OCI-LY3 (cell line): Measurements from ENCODE around the gene AKAP1.

Experiments
- H2AFZ ChIP-seq: fragments of 200-600, 300-600 bp; shearing (Covaris generic); 2 replicates; pipeline ENCODE4 v1.6.0; 2014; ENCODE audit warnings: antibody characterized with exemption, low read depth, low read length
- H3K27ac ChIP-seq: fragments of 200-600, 300-600 bp; sonication (generic); 2 replicates; pipeline ENCODE4 v1.5.1; 2014; ENCODE audit warnings: mild to moderate bottlenecking, low read length, moderate library complexity, mixed read lengths
- H3K27me3 ChIP-seq: fragments of 200-600, 300-600 bp; sonication (generic); 2 replicates; pipeline ENCODE4 v1.6.1; 2014; ENCODE audit warnings: low read depth, low read length, mixed read lengths
- H3K36me3 ChIP-seq: fragments of 200-600, 300-600 bp; sonication (generic); replicated peaks from 2 replicates; pipeline ENCODE3; 2014; ENCODE audit warnings: low read depth, low read length, mixed read lengths
- H3K4me1 ChIP-seq: fragments of 300-600, 200-600 bp; sonication (generic); 2 replicates; pipeline ENCODE4 v1.6.1; 2014; ENCODE audit warnings: low read length, mixed read lengths
- H3K4me2 ChIP-seq: fragments of 200-600, 300-600 bp; sonication (generic); 2 replicates; pipeline ENCODE4 v1.6.1; 2014; ENCODE audit warnings: low read length, mixed read lengths
- H3K4me3 ChIP-seq: fragments of 300-600, 200-600 bp; sonication (generic); 2 replicates; pipeline ENCODE4 v1.5.1; 2014; ENCODE audit warnings: antibody characterized with exemption, mild to moderate bottlenecking, low read length, moderate library complexity
- H3K79me2 ChIP-seq: fragments of 300-600, 200-600 bp; shearing (Covaris generic); 2 replicates; pipeline ENCODE4 v1.6.1; 2014; ENCODE audit warnings: mild to moderate bottlenecking, low read length, mixed read lengths
- H3K9ac ChIP-seq: fragments of 300-600, 200-600 bp; shearing (Covaris generic); 2 replicates; pipeline ENCODE4 v1.6.0; 2014; ENCODE audit warnings: mild to moderate bottlenecking, low read length, moderate library complexity
- H3K9me3 ChIP-seq: fragments of 200-600, 300-600 bp; shearing (Covaris generic); 2 replicates; pipeline ENCODE4 v1.6.1; 2014; ENCODE audit warnings: low read length, mixed read lengths; ENCODE audit not compliant: insufficient read depth
- H4K20me1 ChIP-seq: fragments of 200-600, 300-600 bp; sonication (generic); 2 replicates; pipeline ENCODE4 v1.6.1; 2016; ENCODE audit warnings: low read length, mixed read lengths; ENCODE audit not compliant: insufficient read depth
- EZH2phosphoT487 ChIP-seq: fragments of 200-600 bp; shearing (Covaris generic); IDR thresholded peaks from 2 replicates; pipeline ENCODE4 v1.6.1; 2018; ENCODE audit warnings: antibody characterized with exemption, mixed run types, low read depth
- TF ChIP-seq, protein P1 (sequence below): fragments of 200-600, 300-600 bp; sonication (generic); IDR thresholded peaks from 2 replicates; pipeline ENCODE4 v1.5.1; 2014; ENCODE audit warnings: antibody characterized with exemption, low read length, low read depth

Gene AKAP1

DNA sequence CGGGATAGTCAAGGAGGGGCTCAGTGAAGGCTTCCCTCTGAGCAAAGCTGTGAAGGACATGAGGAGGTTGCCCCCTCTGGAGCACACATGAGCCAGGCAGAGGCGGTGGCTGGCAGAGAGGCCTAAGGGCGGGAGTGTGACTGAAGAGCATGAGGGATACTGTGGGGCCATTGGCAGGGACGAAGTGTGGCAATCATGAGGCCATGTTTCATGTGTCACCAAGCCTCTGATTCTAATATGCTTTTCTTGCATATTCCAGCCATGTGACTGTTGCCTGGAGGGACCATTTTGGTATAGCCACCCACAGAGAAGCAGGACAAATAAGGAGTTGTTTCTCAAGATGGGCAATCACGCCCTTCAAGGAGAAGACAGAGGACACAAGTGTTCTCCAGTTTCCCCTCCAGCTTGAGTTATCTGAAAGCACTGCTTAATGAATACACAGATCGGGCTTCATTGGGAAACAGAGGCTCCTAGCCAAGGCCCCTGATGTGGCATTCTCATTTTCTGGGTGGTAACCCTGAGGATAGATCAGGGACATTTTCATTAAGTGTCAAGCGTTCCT lies 68.0 kb downstream of the AKAP1 start:
- Histone ChIP-seq H3K4me1 (peaks cover 7% of the 10 kb centered on the region), H3K4me3 (no peak overlapping the region), H3K9ac (no peak overlapping the region), H3K4me2 (no peak overlapping the region), H3K79me2 (no peaks in the 10 kb centered on the region), H3K9me3 (no peaks in the 10 kb centered on the region), H2AFZ (no peak overlapping the region), H3K27me3 (peaks cover 8% of the 10 kb centered on the region; the same call in 1 of the 2 replicates), H3K27ac (no peak overlapping the region), H4K20me1 (no peaks in the 10 kb centered on the region), H3K36me3 (no peaks in the 10 kb centered on the region)
- TF ChIP-seq, protein P1, sequence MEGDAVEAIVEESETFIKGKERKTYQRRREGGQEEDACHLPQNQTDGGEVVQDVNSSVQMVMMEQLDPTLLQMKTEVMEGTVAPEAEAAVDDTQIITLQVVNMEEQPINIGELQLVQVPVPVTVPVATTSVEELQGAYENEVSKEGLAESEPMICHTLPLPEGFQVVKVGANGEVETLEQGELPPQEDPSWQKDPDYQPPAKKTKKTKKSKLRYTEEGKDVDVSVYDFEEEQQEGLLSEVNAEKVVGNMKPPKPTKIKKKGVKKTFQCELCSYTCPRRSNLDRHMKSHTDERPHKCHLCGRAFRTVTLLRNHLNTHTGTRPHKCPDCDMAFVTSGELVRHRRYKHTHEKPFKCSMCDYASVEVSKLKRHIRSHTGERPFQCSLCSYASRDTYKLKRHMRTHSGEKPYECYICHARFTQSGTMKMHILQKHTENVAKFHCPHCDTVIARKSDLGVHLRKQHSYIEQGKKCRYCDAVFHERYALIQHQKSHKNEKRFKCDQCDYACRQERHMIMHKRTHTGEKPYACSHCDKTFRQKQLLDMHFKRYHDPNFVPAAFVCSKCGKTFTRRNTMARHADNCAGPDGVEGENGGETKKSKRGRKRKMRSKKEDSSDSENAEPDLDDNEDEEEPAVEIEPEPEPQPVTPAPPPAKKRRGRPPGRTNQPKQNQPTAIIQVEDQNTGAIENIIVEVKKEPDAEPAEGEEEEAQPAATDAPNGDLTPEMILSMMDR, result no peak

DNA sequence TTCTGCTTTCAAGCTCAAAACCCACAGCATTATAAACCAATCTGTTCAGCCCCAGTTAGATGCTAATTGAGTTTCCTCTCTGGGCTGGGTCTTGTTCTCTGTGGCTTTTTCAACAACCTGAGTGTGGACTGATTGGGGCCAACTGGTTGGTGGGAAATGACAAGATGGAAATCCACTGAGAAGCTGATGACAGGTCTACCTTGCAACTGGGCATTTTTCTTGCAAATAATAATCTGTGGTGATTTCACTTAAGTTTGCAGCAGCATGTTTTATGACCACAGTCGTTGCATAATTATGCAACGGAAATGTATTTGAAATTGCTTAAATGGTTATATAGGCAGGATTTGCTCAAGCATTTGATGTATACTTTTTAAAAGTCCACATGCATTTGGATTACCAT lies 69.9 kb downstream of the AKAP1 start:
- Histone ChIP-seq H3K79me2 (no peaks in the 10 kb centered on the region), H3K36me3 (no peaks in the 10 kb centered on the region), H3K27me3 (peaks cover 3% of the 10 kb centered on the region; the same call in 1 of the 2 replicates), H3K4me1 (peaks cover 18% of the 10 kb centered on the region), H3K9me3 (no peaks in the 10 kb centered on the region), H4K20me1 (no peaks in the 10 kb centered on the region), H3K27ac (no peak overlapping the region), H3K4me2 (no peak overlapping the region), H2AFZ (no peak overlapping the region), H3K4me3 (no peak overlapping the region), H3K9ac (no peak overlapping the region)
- TF ChIP-seq, protein P1, result no peak
- no peak for TF ChIP-seq EZH2phosphoT487

DNA sequence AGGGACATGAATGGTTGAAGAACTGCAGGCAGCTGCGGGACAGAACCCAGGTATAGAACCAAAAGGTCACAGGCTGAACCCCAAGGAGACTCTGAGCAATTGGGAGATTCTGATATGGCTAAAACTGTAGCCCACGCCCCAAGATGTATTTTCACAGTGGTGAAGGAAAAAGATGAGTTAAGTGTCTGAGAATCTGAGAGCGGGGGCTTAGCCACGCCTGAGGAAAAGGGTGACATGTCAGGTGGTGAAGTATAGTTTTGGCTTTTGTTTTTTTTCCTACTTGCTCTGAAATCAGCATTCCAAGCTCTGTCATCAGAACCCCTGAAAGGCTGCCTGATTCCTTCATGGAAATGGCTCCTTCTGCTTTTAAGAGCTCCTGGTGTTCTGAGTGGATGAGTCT lies 73.3 kb downstream of the AKAP1 start:
- Histone ChIP-seq H3K36me3 (no peaks in the 10 kb centered on the region), H3K27me3 (no peaks in the 10 kb centered on the region), H3K9me3 (no peaks in the 10 kb centered on the region)

DNA sequence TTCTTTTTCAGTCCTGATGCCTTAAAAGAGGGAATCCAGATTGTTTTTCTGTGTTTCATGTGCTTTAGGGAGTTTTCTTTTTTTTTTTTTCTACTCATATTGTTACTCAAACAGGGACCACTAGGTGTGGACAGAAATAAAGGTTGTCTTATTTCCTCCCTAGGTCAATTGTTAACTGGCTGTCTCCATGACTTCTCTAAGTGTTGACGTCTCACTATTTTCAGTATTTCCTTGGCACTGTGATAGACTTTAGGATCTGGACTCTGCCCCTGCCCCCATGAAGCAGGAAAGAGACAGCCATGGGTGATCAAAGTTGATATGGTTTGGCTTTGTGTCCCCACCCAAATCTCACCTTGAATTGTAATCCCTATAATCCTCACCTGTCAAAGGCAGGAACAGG lies 73.7 kb downstream of the AKAP1 start:
- no peaks in the 10 kb centered on the region for H4K20me1 ChIP-seq
- H3K4me3 ChIP-seq, result no peak overlapping the region
- TF ChIP-seq EZH2phosphoT487, result no peak
- TF ChIP-seq, protein P1, result no peak
- no peaks in the 10 kb centered on the region for H3K79me2 ChIP-seq
- no peak overlapping the region for H3K27ac ChIP-seq
- H3K4me1 ChIP-seq, result peaks cover 18% of the 10 kb centered on the region
- H3K27me3 ChIP-seq, result no peaks in the 10 kb centered on the region
- no peaks in the 10 kb centered on the region for H3K36me3 ChIP-seq
- no peaks in the 10 kb centered on the region for H3K9me3 ChIP-seq
- H2AFZ ChIP-seq, result peak overlapping the region; percentile 72; the same call in 1 of the 2 replicates
- H3K4me2 ChIP-seq, result peak overlapping the region; percentile 11
- no peak overlapping the region for H3K9ac ChIP-seq

More for the DNA sequence above, 73.3 kb downstream of the AKAP1 start:
- Histone ChIP-seq H3K4me1 (peaks cover 18% of the 10 kb centered on the region), H3K27ac (no peak overlapping the region), H3K79me2 (no peaks in the 10 kb centered on the region), H3K9ac (no peak overlapping the region), H3K4me2 (no peak overlapping the region), H2AFZ (0 out of 2 replicates have a peak overlapping the region, but pooled peaks have one; percentile 72), H3K4me3 (no peak overlapping the region), H4K20me1 (no peaks in the 10 kb centered on the region)
- no peak for TF ChIP-seq EZH2phosphoT487
- TF ChIP-seq, protein P1, result no peak
